Measurements from ENCODE around the gene ATG16L1. TPM values are rescaled to one million over a fixed set of nuclear protein-coding genes. Genes with fewer than 3 reads are reported as not detected.
A peak's percentile ranks its signal among the peaks of the same experiment; 100 is the strongest.

ATG16L1 gene
- total RNA-seq, 1 experiment from 2014 or later = 42.0 TPM

GRCh38 chr2:233255151-233255550 is 3.7 kb downstream of the ATG16L1 start:
- Histone ChIP-seq H3K4me1 (ENCODE audit: insufficient read depth, low read length) (peaks cover 3% of the 10 kb centered on the region; the same call in 1 of the 2 replicates), H3K79me2 (ENCODE audit: insufficient read depth, low read length) (peaks cover 17% of the 10 kb centered on the region; the same call in 1 of the 2 replicates), H3T11ph (ENCODE audit: low read length) (no peak overlapping the region), H3K27ac (ENCODE audit: insufficient read length, low read depth, low read length) (no peak overlapping the region), H2BK12ac (ENCODE audit: insufficient read length, low read depth, low read length) (no peak overlapping the region), H4K20me1 (ENCODE audit: control insufficient read depth, insufficient read depth, insufficient read length) (no peaks in the 10 kb centered on the region), H3K56ac (ENCODE audit: insufficient read length, low read depth, low read length) (no peak overlapping the region), H2AFZ (ENCODE audit: low read length) (no peak overlapping the region), H3K23me2 (ENCODE audit: insufficient read length, low read depth, low read length, poor library complexity, severe bottlenecking) (peaks cover 6% of the 10 kb centered on the region), H2AK5ac (ENCODE audit: insufficient read length, low read length) (no peak overlapping the region), H3K23ac (ENCODE audit: insufficient read length, low read depth, low read length) (no peak overlapping the region), H2BK15ac (ENCODE audit: low read depth, low read length) (no peak overlapping the region), H3K14ac (ENCODE audit: insufficient read depth, low read length) (no peak overlapping the region), H4K8ac (replicated peaks; ENCODE audit: insufficient read length, low read depth, low read length) (no peak overlapping the region), H2BK5ac (ENCODE audit: insufficient read length, low read length) (no peak overlapping the region), H3K4me2 (ENCODE audit: insufficient read depth, insufficient read length, low read length) (no peak overlapping the region), H3K27me3 (ENCODE audit: insufficient read depth, low read length) (no peaks in the 10 kb centered on the region), H3K9ac (ENCODE audit: extremely low read depth, insufficient read length, low read length) (no peak overlapping the region), H4K5ac (ENCODE audit: insufficient read length, low read depth, low read length) (no peak overlapping the region), H3K79me1 (ENCODE audit: insufficient read depth, low read depth, low read length, poor library complexity, severe bottlenecking) (peaks cover 20% of the 10 kb centered on the region), H2BK20ac (ENCODE audit: low read depth, low read length, poor library complexity, severe bottlenecking) (no peak overlapping the region), H3K4ac (ENCODE audit: low read depth, low read length) (no peak overlapping the region), H3K9me3 (ENCODE audit: control insufficient read depth, low read depth, low read length) (peaks cover 2% of the 10 kb centered on the region), H2BK120ac (ENCODE audit: low read depth, low read length, poor library complexity, severe bottlenecking) (no peak overlapping the region), H3K18ac (ENCODE audit: insufficient read length, low read depth, low read length) (no peak overlapping the region), H4K91ac (ENCODE audit: insufficient read length, low read depth, low read length) (no peak overlapping the region)
- peaks cover 9 to 11% of the 10 kb centered on the region in 2 experiments for H3K9me3 Mint-ChIP-seq
- DNase-seq = no peak
- peak overlapping the region in 1 of 3 experiments; percentile 40; a peak in 1 of 7 replicates for H3K27ac Mint-ChIP-seq
- H3K27me3 Mint-ChIP-seq (ENCODE audit: low read depth) = 0 out of 2 replicates have a peak, but pooled peaks cover 2% of the 10 kb centered on the region
- no peak overlapping the region for H3K4me3 Mint-ChIP-seq
- H3K4me1 Mint-ChIP-seq = peaks cover 5 to 6% of the 10 kb centered on the region in 2 experiments
- no CpG with 5 or more reads among the region's 11 CpGs for WGBS (ENCODE audit: extremely low coverage, insufficient read length, low lambda C conversion rate)
- peaks cover 23 to 60% (median 46%) of the 10 kb centered on the region in 3 experiments for H3K36me3 Mint-ChIP-seq (ENCODE audit: insufficient read depth in 1 of 3, low read depth in 3 of 3)
- TF ChIP-seq, protein P1, sequence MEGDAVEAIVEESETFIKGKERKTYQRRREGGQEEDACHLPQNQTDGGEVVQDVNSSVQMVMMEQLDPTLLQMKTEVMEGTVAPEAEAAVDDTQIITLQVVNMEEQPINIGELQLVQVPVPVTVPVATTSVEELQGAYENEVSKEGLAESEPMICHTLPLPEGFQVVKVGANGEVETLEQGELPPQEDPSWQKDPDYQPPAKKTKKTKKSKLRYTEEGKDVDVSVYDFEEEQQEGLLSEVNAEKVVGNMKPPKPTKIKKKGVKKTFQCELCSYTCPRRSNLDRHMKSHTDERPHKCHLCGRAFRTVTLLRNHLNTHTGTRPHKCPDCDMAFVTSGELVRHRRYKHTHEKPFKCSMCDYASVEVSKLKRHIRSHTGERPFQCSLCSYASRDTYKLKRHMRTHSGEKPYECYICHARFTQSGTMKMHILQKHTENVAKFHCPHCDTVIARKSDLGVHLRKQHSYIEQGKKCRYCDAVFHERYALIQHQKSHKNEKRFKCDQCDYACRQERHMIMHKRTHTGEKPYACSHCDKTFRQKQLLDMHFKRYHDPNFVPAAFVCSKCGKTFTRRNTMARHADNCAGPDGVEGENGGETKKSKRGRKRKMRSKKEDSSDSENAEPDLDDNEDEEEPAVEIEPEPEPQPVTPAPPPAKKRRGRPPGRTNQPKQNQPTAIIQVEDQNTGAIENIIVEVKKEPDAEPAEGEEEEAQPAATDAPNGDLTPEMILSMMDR (conservative IDR thresholded peaks at IDR 0.05) = no peak

Data from H9 (cell line).